Fibroblast of lung (primary cell): Measurements from ENCODE around the gene ATG14.

Experiments
- CTCF ChIP-seq, 2 donors: IDR thresholded peaks in 1 of 2; conservative IDR thresholded peaks in 1 of 2; 1 replicate in 1 of 2; 2 replicates in 1 of 2; pipeline ENCODE4 v1.5.1; 2011 to 2012; ENCODE audit warnings: low read length in 2 of 2, control low read depth in 1 of 2, inconsistent platforms in 1 of 2, low read depth in 1 of 2, mild to moderate bottlenecking in 1 of 2
- EZH2 ChIP-seq: IDR thresholded peaks from 2 replicates; pipeline ENCODE4 v1.5.1; 2012; ENCODE audit warnings: low read length, control low read depth, mild to moderate bottlenecking; ENCODE audit errors: missing control alignments

- TF ChIP-seq EZH2 (no peak), CTCF (conservative IDR thresholded peaks at IDR 0.05 in 1 of 2, IDR thresholded peaks at IDR 0.05 in 1 of 2; ENCODE audit: low read depth in 1 of 2, low read length in 2 of 2) (no peak)
Observed at GRCh38 chr14:55316564-55316963, 95.1 kb downstream of the ATG14 start.
